ENCODE results near the gene ANAPC16.
"Not testable (repeated sequence)": the region's sequence is repeated elsewhere in the genome, so short reads cannot be mapped to it uniquely, and the experiment has no call there.

Gene ANAPC16

GRCh38 chr10:72263613-72264241 is 47.9 kb downstream of the ANAPC16 start:
- no peak for DNase-seq (ENCODE audit: low read depth)

DNA sequence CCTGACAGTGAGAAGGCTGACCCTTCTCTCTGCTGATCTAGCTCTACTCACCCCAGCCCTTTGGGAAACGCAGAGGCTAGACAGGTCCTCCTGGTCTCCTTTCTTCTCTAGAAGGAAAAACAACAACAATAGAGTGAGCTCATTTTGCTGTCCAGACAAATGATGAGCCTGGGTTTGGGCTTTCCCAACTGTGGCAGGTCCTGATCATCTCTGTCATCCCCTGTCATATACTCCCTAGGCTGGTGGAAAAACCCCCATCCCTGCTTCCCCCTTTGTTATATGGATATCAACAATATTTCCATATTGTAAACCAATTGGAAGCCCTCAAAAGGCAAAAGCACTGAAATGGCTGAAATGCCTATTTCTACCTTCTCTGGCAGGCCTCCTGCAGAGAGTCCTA is 48.7 kb downstream of the ANAPC16 start:
- DNase-seq (ENCODE audit: low read depth), result no peak

DNA sequence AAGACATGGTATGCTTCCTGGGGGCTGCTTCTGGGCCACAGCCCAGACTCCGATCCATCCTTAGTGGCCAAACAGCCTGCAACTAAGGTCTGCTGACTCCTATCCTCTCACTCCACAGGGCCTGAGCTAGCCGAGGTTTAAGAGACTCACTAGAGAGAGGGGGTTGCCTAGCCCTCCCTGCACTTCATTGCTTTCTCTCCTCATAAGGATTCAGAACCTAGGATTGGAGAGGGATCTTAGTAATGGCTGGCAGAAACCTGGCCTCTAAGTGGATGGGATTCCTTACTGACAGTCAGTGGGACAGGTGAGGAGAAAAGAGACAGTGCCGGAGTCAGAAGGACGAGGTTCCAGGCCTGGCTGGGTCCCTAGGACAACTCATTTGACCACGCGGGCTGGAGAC is 49.7 kb downstream of the ANAPC16 start:
- DNase-seq (ENCODE audit: low read depth), result no peak

DNA sequence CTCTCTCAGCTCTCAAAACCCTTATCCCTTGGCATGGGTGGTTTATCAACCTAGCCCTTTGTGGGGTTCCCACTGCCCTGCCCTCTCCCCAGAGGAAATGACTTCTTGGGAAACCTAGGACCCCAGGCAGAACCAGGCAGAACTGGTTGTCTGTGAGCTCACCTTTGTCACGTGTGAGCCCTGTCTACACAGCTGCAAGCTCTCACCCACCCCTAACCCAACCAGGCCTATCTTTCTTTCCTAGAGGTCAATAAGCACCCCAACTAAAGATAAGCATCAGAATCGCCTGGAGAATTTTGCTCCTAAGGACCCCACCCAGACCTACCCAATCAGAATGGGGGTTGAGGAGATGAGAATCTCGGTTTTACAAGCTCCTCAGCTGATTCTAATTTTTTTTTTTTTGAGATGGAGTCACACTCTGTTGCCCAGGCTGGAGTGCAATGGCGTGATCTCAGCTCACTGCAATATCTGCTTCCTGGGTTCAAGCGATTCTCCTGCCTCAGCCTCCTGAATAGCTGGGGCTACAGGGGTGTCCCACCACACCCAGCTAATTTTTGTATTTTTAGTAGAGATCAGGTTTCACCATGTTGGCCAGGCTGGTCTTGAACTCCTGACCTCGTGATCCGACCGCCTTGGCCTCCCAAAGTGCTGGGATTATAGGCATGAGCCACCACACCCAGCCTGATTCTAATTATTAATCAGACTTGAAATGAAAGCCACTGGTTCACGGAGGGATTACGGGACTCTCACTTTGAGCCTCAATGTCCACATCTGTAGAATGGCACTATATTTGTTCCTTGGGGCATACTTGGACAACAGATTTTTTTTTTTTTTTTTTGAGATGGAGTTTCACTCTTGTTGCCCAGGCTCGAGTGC is 50.4 kb downstream of the ANAPC16 start:
- no peak for DNase-seq (ENCODE audit: low read depth)

DNA sequence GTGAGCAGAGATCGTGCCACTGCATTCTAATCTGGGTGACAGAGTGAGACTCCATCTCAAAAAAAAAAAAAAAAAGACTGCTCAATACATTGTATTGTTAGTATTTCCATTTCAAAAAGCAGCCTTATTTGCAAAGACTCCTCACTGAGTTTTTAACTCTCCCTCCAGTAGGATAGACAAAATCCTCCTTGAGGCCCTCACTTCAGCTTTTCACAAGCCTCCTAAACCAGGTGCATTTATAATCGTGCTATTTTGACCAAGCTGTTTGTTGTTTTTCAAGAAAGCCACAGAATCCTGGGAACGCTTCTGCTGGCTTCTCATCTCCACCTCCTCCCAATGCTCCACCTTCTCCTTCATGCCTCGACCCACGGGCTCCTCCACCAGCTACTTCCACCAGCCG is 51.6 kb downstream of the ANAPC16 start:
- no peak for DNase-seq (ENCODE audit: low read depth)

GRCh38 chr10:72267819-72268399 is 52.1 kb downstream of the ANAPC16 start:
- DNase-seq (ENCODE audit: low read depth), result no peak

- DNase-seq (ENCODE audit: low read depth), result not testable (repeated sequence)
These were observed 52.8 kb downstream of the ANAPC16 start for GRCh38 chr10:72268475-72269200.

GRCh38 chr10:72270607-72271281 is 54.9 kb downstream of the ANAPC16 start:
- DNase-seq (ENCODE audit: low read depth), result no peak

DNA sequence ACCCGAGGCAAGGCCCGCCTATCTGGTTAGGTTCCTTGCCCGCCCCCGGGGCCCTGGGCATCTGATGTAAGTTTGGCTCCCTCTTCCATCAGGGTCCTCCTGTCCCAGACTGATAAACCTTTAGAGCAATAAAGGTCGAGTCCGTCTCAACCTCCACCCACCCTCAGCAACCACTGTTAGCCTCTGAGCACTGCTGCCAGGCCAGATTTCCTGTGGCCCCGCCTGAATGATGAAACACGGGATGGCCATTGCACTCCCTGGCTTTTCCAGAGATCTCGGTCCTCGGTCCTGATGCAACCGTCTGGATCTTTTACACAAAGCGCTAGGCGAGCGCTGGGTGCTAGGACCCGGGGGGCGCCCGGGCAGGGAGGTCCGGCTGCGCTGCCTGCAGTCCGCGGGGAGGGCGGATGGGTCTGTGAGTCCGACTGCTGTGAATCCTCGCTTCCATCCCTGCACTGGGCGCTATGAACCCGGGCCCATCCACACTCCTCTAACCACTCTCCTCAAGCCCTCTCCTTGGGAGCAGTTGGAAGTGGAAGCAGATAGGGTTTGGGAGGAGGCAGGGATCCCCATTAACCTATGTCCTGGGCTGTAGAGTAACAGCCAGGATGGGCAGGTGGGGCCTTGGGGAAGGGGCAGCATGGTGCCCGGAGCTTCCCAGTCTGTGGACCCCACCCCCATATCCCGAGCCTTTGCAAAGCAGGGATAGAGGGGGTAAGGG is 57.0 kb downstream of the ANAPC16 start:
- no peak for DNase-seq (ENCODE audit: low read depth)

- peak; percentile 95 for DNase-seq (ENCODE audit: low read depth)
These were observed 57.8 kb downstream of the ANAPC16 start, which contains the start of gene DDIT4 for GRCh38 chr10:72273410-72274212. Gene DDIT4, plus strand, starts transcription at chr10:72273924. Its CDS starts 293 bp downstream, at chr10:72274217.

DNA sequence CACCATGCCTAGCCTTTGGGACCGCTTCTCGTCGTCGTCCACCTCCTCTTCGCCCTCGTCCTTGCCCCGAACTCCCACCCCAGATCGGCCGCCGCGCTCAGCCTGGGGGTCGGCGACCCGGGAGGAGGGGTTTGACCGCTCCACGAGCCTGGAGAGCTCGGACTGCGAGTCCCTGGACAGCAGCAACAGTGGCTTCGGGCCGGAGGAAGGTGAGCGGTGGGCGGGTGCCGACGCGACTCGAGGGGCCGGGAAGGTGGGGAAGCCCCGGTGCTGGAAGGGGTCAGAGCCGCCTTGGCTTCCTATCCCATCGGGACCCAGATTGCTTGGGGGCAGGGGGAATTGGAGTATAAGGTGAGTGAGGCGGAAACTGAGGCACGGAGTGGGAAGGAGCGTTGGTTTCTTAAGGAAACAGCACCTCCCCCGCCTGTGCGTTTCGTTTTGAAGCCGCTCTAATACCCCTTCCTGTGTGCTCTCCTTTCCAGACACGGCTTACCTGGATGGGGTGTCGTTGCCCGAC is 58.5 kb downstream of the ANAPC16 start:
- no peak for DNase-seq (ENCODE audit: low read depth)

GRCh38 chr10:72274730-72275350 is 59.0 kb downstream of the ANAPC16 start:
- no peak for DNase-seq (ENCODE audit: low read depth)

- DNase-seq (ENCODE audit: low read depth), result no peak
These were observed 59.7 kb downstream of the ANAPC16 start for GRCh38 chr10:72275351-72276012.

DNA sequence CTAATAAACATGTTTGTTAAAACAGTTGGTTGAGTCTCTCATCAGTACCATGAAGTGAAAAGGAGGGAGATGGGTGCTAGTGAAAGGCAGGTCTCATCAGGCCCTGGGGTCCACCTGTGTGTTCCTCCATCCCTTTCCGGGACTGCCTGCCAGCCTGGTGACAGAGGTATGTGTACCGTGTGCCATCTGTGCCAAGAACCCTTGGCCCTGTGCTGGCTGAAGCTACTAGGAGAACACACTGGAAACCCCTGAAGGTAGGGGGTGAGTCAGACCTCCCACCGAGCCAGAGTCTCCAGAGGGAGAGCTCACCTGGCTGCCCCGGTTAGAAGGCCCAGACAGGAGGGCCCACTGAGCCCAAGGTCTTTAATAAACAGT is 60.2 kb downstream of the ANAPC16 start:
- DNase-seq (ENCODE audit: low read depth), result no peak

DNA sequence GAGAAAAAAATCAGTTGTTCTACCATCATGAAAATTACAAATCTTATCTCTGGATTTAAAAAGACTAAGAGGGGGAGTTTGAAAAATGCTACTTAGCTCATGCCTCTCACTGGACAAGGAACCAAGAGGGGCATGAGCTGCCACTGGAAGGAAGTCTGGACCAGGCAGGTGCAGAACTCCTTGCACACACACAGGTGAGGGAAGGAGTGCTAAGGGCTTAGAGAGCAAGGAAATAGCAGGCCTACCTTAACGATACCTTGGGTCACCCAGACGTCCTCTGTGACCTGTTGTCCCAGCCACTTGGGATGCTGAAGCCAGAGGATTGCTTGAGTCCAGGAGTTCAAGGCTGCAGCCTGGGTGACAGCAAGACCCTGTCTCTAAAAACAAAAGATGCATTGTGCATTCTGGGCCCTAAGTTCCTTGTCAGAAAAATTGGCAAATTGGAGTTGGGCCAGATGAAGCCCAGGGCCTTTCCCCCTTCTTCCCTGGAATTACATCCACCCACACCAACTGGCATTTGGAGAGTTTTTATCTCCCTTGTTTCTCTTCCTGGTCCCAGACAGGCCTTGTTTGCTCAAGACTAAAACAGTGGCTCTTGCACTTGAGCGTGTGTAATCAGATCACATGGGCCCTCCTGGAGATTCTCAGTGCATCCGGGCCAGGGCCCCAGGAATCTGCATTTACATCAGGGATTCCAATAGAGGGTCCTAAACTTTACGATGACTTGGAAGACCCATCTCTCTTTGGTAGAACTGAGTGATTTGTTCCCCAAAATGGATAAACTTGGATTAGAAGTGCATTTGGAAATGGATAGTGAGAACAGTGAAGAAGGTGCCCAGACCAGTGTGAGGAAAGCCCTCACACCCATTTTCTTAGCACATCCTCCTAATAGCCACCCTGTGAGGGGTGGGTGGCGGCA is 60.9 kb downstream of the ANAPC16 start:
- DNase-seq (ENCODE audit: low read depth), result no peak

DNA sequence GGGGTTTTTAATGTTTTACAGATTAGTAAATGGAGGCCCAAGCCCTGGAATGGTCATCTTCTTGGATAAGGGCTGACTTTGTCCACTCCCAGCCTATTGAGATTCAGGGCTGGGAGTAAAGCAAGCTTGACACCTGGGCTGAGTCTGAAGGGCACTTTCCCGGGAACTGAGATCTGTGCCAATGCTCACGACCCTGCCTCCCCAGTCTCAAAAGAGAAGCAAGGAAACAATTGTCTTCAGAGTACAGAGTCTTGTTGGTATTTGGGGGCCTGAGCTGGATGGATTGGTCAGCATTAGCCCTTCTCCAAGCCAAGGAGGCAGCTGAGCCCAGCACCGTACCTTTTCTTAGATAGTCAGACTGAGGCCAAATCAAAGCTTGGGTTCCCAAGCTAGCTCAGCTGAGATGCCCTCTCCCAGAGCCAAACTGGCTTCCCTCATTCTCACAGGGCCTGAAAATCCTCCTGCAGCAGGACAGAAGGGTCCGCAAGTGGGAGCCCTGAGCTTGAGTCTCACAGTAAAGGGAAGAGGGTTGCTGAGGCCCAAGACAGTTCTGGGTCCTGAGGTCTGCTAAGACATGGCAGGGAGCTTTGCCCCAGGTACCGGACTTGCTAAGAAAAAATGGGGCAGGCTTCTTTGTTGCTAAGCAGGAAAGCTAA is 61.7 kb downstream of the ANAPC16 start:
- DNase-seq (ENCODE audit: low read depth), result no peak

GRCh38 chr10:72277996-72278667 is 62.3 kb downstream of the ANAPC16 start:
- DNase-seq (ENCODE audit: low read depth), result no peak

All from stimulated activated CD4-positive, alpha-beta T cell treated with anti-CD3 and anti-CD28 coated beads, Interleukin-2, amount 100 ng/mL, for 4 hours (primary cell).